HCT116 (cell line): ENCODE results near the gene MXRA8. TPM values are rescaled to one million over a fixed set of nuclear protein-coding genes. Genes with fewer than 3 reads are reported as not detected.

ENCODE experiments used
- ATAC-seq: fragments of 200-7000 bp; cut with Tn5 transposase; 2 replicates; pipeline ENCODE4 v1.9.1; 2020; ENCODE audit warnings: mild to moderate bottlenecking, moderate library complexity
- BruUV-seq: library from RNA; stranded (reverse); fragments of 400-500 nt; replicated peaks from 2 replicates; lab custom pipeline; 2021; lab: Mats Ljungman, UMichigan
- CTCF ChIA-PET: fragments of 300-600 bp; sonication (Branson Sonifier 250); formaldehyde crosslinking; loops from one replicate; lab custom pipeline; 2021; ENCODE audit warnings: antibody characterized with exemption; lab: Charles Lee
- POLR2A ChIA-PET: fragments of 300-600, 350-600 bp; sonication (Branson Sonifier 250); formaldehyde crosslinking; loops from one replicate; lab custom pipeline; 2021; ENCODE audit warnings: antibody characterized with exemption; lab: Charles Lee
- RAD21 ChIA-PET, 2 experiments: fragments of 300-600 bp; sonication (Branson Sonifier 250); formaldehyde crosslinking; loops; one replicate each; lab custom pipeline; 2023; ENCODE audit warnings: low total read pairs in 2 of 2; ENCODE audit not compliant: uncharacterized antibody in 2 of 2, unreplicated experiment in 2 of 2, low non-redundant PET in 1 of 2; lab: Charles Lee
- DNase-seq: peaks from one replicate; pipeline ENCODE4 v3.0.0-alpha.2; 2010; ENCODE audit warnings: low read depth, low spot score
- H2AFZ ChIP-seq: fragments of 200-600 bp; shearing (Covaris generic), sonication (generic); 2 replicates; pipeline ENCODE4 v1.6.1; 2017; ENCODE audit warnings: low read depth, mixed run types, mixed read lengths, antibody characterized with exemption, low read length; ENCODE audit not compliant: poor library complexity, severe bottlenecking
- H3K27ac ChIP-seq: 2 replicates; pipeline ENCODE4 v1.5.1; 2012; ENCODE audit warnings: low read depth, low read length
- H3K27me3 ChIP-seq: fragments of 200-600 bp; sonication (generic); 2 replicates; pipeline ENCODE4 v1.6.1; 2016; ENCODE audit warnings: mixed run types, low read length, mixed read lengths; ENCODE audit not compliant: insufficient read depth
- H3K36me3 ChIP-seq, 2 experiments: fragments of 200-500 bp in 1 of 2; fragments of 200-600 bp in 1 of 2; sonication (Bioruptor generic) in 1 of 2; sonication (generic) in 1 of 2; 2 replicates each; pipeline versions ENCODE4 v1.5.1 to v1.6.1; 2014 to 2016; ENCODE audit warnings: low read length in 2 of 2, inconsistent platforms in 1 of 2, mixed read lengths in 1 of 2, mixed run types in 1 of 2; ENCODE audit not compliant: insufficient read depth in 2 of 2, control insufficient read depth in 1 of 2
- H3K4me1 ChIP-seq, 2 experiments: fragments of 200-600 bp in 1 of 2; sonication (generic) in 1 of 2; 2 replicates each; pipeline versions ENCODE4 v1.5.1 to v1.6.1; 2012 to 2017; ENCODE audit warnings: low read length in 2 of 2, inconsistent platforms in 1 of 2, mild to moderate bottlenecking in 1 of 2, mixed read lengths in 1 of 2, mixed run types in 1 of 2, moderate library complexity in 1 of 2; ENCODE audit not compliant: insufficient read depth in 2 of 2, control insufficient read depth in 1 of 2
- H3K4me2 ChIP-seq: fragments of 200-600 bp; sonication (generic); 2 replicates; pipeline ENCODE4 v1.6.1; 2017; ENCODE audit warnings: mixed run types, low read length, mixed read lengths
- H3K4me3 ChIP-seq, 2 experiments: fragments of 200-600 bp in 1 of 2; sonication (generic) in 1 of 2; replicated peaks in 1 of 2; 2 replicates each; pipeline ENCODE4 v1.5.1; 2011 to 2016; ENCODE audit warnings: low read length in 2 of 2, control low read depth in 1 of 2, low read depth in 1 of 2, mild to moderate bottlenecking in 1 of 2, mixed read lengths in 1 of 2, mixed run types in 1 of 2
- H3K79me2 ChIP-seq: fragments of 200-600 bp; sonication (generic); 2 replicates; pipeline ENCODE4 v1.6.1; 2017; ENCODE audit warnings: mild to moderate bottlenecking, mixed run types, low read length, moderate library complexity, mixed read lengths; ENCODE audit not compliant: insufficient read depth
- H3K9ac ChIP-seq: fragments of 200-600 bp; sonication (generic); 2 replicates; pipeline ENCODE4 v1.6.1; 2016; ENCODE audit warnings: low read length, mixed read lengths
- H3K9me2 ChIP-seq: fragments of 200-600 bp; sonication (generic), shearing (Covaris generic); 2 replicates; pipeline ENCODE4 v1.6.1; 2017; ENCODE audit warnings: mixed run types, mild to moderate bottlenecking, moderate library complexity; ENCODE audit not compliant: insufficient read depth
- H3K9me3 ChIP-seq, 2 experiments: fragments of 200-500 bp in 1 of 2; fragments of 200-600 bp in 1 of 2; sonication (Bioruptor generic) in 1 of 2; sonication (generic) in 1 of 2; 2 replicates each; pipeline ENCODE4 v1.6.1; 2014 to 2017; ENCODE audit warnings: low read length in 2 of 2, mixed read lengths in 2 of 2, inconsistent platforms in 1 of 2, low read depth in 1 of 2, mild to moderate bottlenecking in 1 of 2, mixed run types in 1 of 2, moderate library complexity in 1 of 2; ENCODE audit not compliant: control insufficient read depth in 1 of 2, insufficient read depth in 1 of 2
- H4K20me1 ChIP-seq: fragments of 200-600 bp; sonication (generic), shearing (Covaris generic); 2 replicates; pipeline ENCODE4 v1.6.1; 2017; ENCODE audit warnings: mixed run types, mild to moderate bottlenecking, moderate library complexity; ENCODE audit not compliant: insufficient read depth
- POLR2AphosphoS5 ChIP-seq: IDR thresholded peaks from 2 replicates; pipeline ENCODE4 v1.6.1; 2011; ENCODE audit warnings: mild to moderate bottlenecking, low read depth, low read length, moderate library complexity
- intact Hi-C: fragments of 100-400 bp; cut with micrococcal nuclease; formaldehyde crosslinking; loops from 2 replicates; pipeline ENCODE4 v1.10.0; 2022
- total RNA-seq: library from RNA; stranded (reverse); gene quantifications from one replicate; pipeline ENCODE4 v1.2.1, GENCODE V29; 2021; ENCODE audit not compliant: unreplicated experiment
- TF ChIP-seq, protein P1 (sequence below), 3 experiments: fragments of 200-600 bp in 1 of 3; sonication (generic) in 1 of 3; IDR thresholded peaks in 2 of 3; conservative IDR thresholded peaks in 1 of 3; 2 replicates each; pipeline ENCODE4 v1.5.1; 2012 to 2017; ENCODE audit warnings: low read depth in 2 of 3, low read length in 2 of 3, antibody characterized with exemption in 1 of 3, borderline replicate concordance in 1 of 3, control low read depth in 1 of 3, mild to moderate bottlenecking in 1 of 3, mixed read lengths in 1 of 3, mixed run types in 1 of 3, moderate library complexity in 1 of 3; ENCODE audit not compliant: insufficient read depth in 1 of 3
- TF ChIP-seq, protein P2 (sequence below): IDR thresholded peaks from 2 replicates; pipeline ENCODE4 v1.6.1; 2011; ENCODE audit warnings: mild to moderate bottlenecking, low read length, moderate library complexity; ENCODE audit not compliant: insufficient replicate concordance; ENCODE audit errors: extremely low read depth

Gene MXRA8
- total RNA-seq, 1 experiment from 2014 or later, result 0.74 TPM

DNA sequence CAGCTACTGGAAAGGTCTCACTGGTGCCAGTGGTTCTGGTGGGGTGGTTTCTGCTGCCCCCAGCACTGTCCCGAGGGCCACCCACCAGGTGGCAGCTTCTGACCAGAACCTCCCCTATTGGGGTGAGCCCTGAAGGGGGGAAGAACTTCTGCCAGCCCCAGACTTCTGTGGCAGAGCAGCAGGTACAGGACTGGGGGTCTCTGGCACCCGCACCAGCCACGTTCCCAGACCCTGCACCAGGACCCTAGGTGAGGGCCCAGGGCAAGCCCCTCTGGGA, 48.3 kb downstream of the MXRA8 start:
- H3K79me2 ChIP-seq, result peaks cover 70% of the 10 kb centered on the region

More for the DNA sequence above, 48.3 kb downstream of the MXRA8 start:
- H2AFZ ChIP-seq, result no peak overlapping the region
- peak overlapping the region; percentile 60 to 86 for H3K4me3 ChIP-seq
- peaks cover 3% of the 10 kb centered on the region; the same call in 1 of the 2 replicates for H4K20me1 ChIP-seq
- CTCF ChIA-PET, result no interaction called here
- peak overlapping the region; percentile 98 for H3K4me2 ChIP-seq
- RAD21 ChIA-PET, result no interaction called here
- peaks cover 24 to 37% of the 10 kb centered on the region in 2 experiments for H3K4me1 ChIP-seq
- no peaks in the 10 kb centered on the region for H3K27me3 ChIP-seq
- POLR2A ChIA-PET, result interaction anchor here (1.3 kb wide), 1 partner anchor 8 kb away, joined by 4 read pairs; no protein-coding TSS in a partner anchor
- no peak for ATAC-seq
- peak overlapping the region; percentile 94 for H3K9ac ChIP-seq
- intact Hi-C loops, result no loop called here
- H3K9me2 ChIP-seq, result no peaks in the 10 kb centered on the region
- BruUV-seq, result no TSS peak
- H3K27ac ChIP-seq, result peak overlapping the region; percentile 99
- peaks cover 16 to 36% of the 10 kb centered on the region in 2 experiments for H3K36me3 ChIP-seq
- no peaks in the 10 kb centered on the region for H3K9me3 ChIP-seq
- DNase-seq, result no peak
- peak; percentile 10; the same call in 1 of the 2 replicates for TF ChIP-seq POLR2AphosphoS5
- TF ChIP-seq, protein P1, sequence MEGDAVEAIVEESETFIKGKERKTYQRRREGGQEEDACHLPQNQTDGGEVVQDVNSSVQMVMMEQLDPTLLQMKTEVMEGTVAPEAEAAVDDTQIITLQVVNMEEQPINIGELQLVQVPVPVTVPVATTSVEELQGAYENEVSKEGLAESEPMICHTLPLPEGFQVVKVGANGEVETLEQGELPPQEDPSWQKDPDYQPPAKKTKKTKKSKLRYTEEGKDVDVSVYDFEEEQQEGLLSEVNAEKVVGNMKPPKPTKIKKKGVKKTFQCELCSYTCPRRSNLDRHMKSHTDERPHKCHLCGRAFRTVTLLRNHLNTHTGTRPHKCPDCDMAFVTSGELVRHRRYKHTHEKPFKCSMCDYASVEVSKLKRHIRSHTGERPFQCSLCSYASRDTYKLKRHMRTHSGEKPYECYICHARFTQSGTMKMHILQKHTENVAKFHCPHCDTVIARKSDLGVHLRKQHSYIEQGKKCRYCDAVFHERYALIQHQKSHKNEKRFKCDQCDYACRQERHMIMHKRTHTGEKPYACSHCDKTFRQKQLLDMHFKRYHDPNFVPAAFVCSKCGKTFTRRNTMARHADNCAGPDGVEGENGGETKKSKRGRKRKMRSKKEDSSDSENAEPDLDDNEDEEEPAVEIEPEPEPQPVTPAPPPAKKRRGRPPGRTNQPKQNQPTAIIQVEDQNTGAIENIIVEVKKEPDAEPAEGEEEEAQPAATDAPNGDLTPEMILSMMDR (IDR thresholded peaks at IDR 0.05 in 2 of 3, conservative IDR thresholded peaks at IDR 0.05 in 1 of 3; ENCODE audit: borderline replicate concordance in 1 of 3, insufficient read depth in 1 of 3, low read depth in 2 of 3, low read length in 2 of 3), result 0 out of 6 replicates have a peak, but pooled peaks of 1 of the 3 experiments have one; percentile 16
- TF ChIP-seq, protein P2, sequence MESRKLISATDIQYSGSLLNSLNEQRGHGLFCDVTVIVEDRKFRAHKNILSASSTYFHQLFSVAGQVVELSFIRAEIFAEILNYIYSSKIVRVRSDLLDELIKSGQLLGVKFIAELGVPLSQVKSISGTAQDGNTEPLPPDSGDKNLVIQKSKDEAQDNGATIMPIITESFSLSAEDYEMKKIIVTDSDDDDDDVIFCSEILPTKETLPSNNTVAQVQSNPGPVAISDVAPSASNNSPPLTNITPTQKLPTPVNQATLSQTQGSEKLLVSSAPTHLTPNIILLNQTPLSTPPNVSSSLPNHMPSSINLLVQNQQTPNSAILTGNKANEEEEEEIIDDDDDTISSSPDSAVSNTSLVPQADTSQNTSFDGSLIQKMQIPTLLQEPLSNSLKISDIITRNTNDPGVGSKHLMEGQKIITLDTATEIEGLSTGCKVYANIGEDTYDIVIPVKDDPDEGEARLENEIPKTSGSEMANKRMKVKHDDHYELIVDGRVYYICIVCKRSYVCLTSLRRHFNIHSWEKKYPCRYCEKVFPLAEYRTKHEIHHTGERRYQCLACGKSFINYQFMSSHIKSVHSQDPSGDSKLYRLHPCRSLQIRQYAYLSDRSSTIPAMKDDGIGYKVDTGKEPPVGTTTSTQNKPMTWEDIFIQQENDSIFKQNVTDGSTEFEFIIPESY, result no peak
